D721Med (cell line): ENCODE results near the gene CNOT6.

ENCODE experiments used
- DNase-seq: peaks from one replicate; pipeline ENCODE4 v3.0.0; 2011; ENCODE audit warnings: low spot score; ENCODE audit not compliant: insufficient read length
- FAIRE-seq: peaks from 2 replicates; lab custom pipeline; 2011; peaks lifted over from hg19 to GRCh38; lab: Jason Lieb, UNC
- TF ChIP-seq, protein P1 (sequence below): IDR thresholded peaks from 2 replicates; pipeline ENCODE4 v1.5.1; 2012; ENCODE audit warnings: mild to moderate bottlenecking, control low read depth; ENCODE audit not compliant: insufficient read depth; ENCODE audit errors: missing control alignments

Gene CNOT6

DNA sequence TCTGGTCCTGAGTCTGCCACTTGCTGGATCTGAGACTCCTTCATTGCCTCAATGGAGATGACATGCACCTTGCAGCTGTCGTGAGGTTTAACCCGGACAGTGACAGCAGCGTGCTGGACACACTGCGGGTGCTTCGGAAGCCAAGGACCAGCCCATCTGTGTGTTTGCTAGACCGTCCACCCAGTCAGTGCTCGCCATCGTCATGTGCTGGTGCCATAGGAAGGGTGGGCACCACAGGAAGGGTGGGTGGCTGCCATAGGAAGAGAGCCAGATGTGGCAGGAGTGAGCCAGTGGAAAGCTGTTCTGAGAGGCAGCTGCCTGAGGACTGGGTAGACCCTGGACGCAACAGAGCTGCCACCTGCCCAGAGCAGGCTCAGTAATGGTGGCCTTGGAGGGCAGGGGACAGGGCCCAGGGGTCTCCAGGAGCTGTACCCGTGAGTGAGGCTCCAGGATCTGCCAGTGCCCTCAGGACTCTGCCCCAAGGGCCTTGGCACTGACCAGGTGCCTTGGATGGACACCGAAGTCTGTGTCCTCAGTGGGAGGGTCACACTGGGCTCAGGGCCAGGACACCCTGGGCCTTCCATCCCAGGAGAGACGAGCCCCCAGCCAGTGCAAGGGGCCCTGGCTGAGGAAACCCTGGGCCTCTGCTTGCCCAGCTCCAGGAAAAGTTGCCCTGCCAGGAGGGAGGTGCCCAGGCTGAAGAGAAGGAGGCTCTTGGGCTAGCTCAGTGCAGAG lies 133.4 kb downstream of the CNOT6 start:
- DNase-seq (no peak), FAIRE-seq (no peak)
- TF ChIP-seq, protein P1, sequence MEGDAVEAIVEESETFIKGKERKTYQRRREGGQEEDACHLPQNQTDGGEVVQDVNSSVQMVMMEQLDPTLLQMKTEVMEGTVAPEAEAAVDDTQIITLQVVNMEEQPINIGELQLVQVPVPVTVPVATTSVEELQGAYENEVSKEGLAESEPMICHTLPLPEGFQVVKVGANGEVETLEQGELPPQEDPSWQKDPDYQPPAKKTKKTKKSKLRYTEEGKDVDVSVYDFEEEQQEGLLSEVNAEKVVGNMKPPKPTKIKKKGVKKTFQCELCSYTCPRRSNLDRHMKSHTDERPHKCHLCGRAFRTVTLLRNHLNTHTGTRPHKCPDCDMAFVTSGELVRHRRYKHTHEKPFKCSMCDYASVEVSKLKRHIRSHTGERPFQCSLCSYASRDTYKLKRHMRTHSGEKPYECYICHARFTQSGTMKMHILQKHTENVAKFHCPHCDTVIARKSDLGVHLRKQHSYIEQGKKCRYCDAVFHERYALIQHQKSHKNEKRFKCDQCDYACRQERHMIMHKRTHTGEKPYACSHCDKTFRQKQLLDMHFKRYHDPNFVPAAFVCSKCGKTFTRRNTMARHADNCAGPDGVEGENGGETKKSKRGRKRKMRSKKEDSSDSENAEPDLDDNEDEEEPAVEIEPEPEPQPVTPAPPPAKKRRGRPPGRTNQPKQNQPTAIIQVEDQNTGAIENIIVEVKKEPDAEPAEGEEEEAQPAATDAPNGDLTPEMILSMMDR = no peak
